HG02884 (cell line): ENCODE data around the gene C12orf76.
A peak's percentile ranks its signal among the peaks of the same experiment; 100 is the strongest.
"Not testable (repeated sequence)": the region's sequence is repeated elsewhere in the genome, so short reads cannot be mapped to it uniquely, and the experiment has no call there.

Experiments
- ATAC-seq: cut with Tn5 transposase; IDR thresholded peaks from one replicate; pipeline ENCODE4 v1.9.1; 2021; ENCODE audit warnings: mild to moderate bottlenecking, moderate library complexity; ENCODE audit not compliant: unreplicated experiment

C12orf76 gene

DNA sequence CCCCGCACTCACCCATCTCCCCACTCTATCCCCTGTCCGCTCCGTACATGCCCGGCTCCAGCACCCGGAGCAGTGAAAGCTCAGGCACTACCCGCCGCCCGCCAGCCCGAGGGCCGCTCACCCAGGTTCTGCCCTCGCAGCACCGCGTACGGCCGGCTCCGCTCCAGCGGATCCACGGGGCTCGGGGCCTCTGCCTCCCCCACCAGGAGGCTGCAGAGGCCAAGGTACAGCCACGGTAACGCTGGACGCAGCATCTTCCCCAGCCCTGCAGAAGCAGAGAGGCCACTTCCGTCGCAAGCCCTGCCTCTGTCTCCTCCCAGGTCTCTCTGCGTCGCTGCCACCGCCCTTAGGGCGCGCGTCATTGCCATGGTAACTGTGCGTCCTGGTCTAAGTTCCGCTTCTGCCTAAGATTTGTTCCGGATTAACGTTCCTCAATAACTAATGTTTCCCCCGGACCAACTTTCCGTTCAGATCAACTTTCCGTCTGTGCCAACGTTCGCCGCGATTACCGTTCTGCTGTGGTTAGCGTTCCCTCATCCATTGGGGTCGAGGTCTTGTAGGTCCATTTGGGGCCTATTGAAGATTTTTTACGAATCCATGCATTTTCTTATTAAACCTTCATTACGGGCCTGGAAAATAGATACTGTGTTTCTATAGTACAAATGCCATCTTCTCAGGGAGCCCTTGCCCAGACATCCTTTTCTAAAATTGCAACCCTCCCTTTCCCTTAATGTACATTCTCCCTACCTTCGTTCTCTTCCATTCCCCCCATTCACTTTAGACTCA is at the start of gene C12orf76:
Gene C12orf76, minus strand, starts transcription at position 281 of the 786 bp plus-strand sequence. Its CDS starts 27 bp downstream, at position 254.
- peak; percentile 97 for ATAC-seq

- ATAC-seq = no peak
Observed at GRCh38 chr12:110093631-110094311, 45.4 kb upstream of the C12orf76 start.

GRCh38 chr12:110091136-110091711 is 42.9 kb upstream of the C12orf76 start:
- ATAC-seq = no peak

- ATAC-seq = no peak
Observed at GRCh38 chr12:110090266-110091135, 42.2 kb upstream of the C12orf76 start.

DNA sequence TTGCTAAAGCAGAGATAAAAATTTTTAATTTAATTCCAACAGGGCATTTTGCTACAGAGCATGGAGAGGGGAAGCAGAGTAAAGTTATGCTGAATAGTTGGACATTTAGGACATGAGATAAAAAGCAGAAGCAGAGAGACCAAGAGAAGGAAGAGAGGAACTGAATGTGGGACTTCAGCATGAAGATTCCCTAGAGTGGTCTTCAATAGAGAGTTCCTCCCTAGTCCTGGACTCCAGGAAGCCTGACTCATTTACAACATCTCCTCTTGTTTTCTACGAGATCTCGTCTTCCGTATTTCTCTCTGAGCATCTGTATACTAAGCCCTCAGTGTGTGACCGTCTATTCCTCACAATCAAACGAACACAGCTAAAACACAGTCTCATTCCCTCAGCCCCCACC is 40.6 kb upstream of the C12orf76 start:
- ATAC-seq = no peak

DNA sequence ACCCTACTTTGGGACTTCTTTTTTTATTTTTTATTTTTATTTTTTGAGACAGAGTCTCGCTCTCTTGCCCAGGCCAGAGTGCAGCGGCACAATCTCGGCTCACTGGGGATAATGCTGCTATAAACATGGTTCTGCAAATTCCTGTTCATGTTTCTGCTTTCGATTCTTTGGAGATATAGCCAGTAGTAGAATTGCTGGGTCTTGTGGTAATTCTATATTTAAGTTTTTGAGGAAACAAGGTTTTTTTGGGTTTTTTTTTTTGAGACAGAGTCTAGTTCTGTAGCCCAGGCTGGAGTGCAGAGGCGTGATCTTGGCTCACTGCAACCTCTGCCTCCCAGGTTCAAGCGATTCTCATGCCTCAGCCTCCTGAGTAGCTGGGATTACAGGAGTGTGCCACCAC is 39.9 kb upstream of the C12orf76 start:
- not testable (repeated sequence) for ATAC-seq

DNA sequence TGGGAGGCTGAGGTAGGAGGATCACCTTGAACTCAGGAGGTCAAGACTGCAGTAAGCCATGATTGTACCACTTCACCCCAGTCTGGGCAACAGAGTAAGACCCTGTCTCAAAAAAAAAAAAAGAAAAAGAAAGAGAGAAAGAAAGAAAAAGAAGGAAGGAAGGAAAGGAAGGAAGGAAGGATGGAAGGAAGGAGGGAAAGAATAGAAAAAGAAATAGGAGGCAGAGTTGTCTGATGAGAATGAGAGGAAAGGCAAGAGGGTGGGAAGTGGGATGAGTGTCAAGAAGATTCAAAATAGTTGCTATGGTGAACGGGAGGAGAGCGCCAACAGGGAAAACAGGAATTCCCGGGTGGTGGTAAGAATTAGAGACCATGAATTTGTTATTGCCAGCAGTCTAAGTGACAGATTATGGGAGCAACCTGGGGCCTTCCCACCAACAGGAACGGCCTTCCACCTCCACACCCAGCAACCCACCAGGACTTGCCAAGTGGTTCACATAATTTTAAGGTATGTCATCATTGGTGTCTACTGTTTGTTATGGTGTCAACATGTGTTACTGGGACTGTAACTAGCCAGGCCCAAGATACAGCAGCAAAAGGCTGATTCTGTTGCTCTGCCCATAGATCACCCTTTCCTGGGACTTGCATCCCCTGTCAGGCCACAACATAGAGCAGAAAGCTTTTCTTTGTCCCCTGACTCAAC is 36.1 kb upstream of the C12orf76 start:
- no peak for ATAC-seq

GRCh38 chr12:110080410-110080809 is 32.1 kb upstream of the C12orf76 start:
- no peak for ATAC-seq

DNA sequence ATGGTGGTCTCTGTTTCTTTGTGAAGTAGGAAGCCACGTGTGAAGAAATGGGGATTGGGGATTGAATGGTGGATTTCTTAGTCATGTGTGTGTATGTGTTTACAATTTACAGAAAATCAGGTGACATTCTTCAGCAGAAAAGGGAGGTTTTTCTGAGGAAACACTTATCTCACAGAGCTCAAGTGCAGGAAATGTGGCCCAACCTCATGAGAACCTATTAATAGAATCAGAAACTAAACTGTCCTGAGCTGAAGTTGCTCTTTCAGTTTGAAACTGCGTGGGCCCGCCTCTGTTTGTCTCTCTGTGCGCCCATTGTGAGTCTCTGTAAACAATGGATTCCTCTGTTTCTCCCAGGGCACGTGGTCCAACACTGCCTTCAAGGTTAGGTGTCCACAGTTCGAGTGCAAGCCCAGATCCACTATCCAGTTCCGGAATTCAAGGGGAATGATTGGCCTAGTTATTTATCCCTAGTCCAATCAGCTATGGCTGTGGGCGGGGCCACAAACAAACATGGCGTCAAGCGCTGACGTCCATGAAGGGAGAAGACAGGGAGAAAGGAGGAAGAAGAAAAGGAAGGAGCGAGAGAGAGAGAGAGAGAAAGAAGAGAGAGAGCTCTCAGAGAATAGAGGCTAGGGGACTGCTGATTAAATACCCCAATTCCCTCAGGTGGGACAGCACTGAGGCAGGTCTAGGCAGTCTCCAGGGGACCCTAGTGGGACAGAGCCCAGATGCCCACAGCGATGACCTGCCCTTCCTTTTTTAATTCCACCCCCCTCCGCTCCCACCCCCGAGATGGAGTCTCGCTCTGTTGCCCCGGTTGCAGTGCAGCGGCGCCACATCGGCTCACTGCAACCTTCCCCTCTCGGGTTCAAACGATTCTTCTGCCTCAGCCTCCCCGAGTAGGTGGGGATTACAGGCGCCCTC is 31.4 kb upstream of the C12orf76 start:
- ATAC-seq = peak; percentile 88

DNA sequence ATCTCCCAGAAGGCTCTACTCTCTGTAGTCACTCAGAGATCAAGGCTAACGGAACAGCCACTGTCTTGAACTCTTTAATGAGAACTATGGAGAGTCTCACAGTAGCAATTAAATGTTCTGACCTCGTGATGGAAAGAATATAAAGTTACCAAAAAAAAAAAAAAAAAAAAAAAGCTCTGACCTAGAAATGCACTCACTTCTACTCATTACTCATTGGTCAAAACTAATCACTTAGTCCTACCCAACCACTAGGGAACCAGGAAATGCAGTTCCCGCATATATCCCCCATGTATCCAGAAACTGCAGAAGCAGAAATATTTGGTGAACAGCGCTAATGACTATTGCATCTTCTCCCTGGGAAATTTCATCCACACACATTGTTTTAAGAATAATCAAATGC is 29.5 kb upstream of the C12orf76 start:
- no peak for ATAC-seq

DNA sequence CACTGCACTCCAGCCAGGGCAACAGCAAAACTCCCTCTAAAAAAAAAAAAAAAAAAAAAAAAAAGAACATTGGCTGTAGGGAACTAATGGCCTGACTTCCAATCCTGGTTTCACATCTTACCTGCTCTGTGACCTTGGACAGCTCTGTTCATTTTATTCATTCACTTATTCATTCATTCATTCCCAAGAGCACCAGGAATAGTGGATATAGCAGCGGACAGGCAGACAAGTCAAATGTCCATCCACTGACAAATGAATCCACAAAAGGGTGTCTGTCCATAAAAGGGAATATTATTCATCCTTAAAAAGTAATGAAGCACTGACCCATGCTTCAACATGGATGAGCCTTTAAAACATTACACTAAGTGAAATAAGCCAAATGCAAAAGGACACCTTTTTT is 27.6 kb upstream of the C12orf76 start:
- no peak for ATAC-seq

DNA sequence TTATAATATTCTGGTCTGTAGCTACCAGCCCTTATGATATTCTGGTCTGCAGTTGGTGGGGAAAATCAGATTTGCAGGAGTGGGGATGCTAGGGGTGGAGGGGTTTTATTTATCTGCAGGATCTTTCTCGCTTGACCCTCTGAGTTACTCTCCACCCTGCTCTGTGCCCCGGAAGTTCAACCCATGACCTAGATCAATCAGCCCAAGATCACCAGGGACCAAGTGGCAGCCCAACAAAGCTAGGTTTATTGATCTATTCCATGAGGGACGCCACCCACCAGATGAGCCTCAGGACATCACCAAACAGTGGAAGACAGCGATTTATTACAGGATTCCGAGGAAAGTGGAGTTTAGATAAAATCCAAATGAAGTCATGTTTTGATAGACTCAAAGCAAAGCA is 25.8 kb upstream of the C12orf76 start:
- ATAC-seq = no peak

- ATAC-seq = no peak
Observed at GRCh38 chr12:110073049-110073831, 24.9 kb upstream of the C12orf76 start.

DNA sequence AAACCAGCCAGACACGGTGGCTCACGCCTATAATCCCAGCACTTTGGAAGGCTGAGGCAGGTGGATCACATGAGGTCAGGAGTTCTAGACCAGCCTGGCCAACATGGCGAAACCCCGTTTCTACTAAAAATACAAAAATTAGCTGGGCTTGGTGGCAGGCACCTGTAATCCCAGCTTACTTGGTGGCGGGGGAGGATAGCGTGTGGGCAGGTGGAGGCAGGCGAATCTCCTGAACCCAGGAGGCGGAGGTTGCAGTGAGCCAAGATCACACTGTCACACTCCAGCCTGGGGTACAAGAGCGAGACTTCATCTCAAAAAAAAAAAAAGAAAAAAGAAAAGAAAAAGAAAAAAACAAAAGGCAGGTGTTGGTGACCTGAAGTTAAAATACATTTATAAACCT is 24.3 kb upstream of the C12orf76 start:
- ATAC-seq = not testable (repeated sequence)

GRCh38 chr12:110071967-110072366 is 23.6 kb upstream of the C12orf76 start:
- ATAC-seq = no peak

DNA sequence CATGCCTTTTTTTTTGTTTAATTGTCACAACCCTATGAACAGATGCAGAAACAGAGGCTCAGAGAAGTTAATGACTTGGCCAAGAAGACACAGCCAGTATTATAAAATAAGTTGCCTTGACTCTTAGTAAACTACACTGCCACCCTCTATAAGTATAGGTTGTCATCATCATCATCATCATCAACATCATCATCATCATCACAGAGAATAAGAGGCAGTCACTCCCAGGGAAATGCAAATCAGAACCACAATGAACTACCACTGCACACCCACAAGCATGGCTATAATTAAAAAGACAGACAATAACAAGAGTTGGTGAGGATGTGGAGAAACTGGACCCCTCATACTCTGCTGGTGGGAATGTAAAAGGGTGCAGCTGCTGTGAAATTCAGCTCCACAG is 23.2 kb upstream of the C12orf76 start:
- no peak for ATAC-seq

GRCh38 chr12:110068654-110069053 is 20.3 kb upstream of the C12orf76 start:
- ATAC-seq = no peak

DNA sequence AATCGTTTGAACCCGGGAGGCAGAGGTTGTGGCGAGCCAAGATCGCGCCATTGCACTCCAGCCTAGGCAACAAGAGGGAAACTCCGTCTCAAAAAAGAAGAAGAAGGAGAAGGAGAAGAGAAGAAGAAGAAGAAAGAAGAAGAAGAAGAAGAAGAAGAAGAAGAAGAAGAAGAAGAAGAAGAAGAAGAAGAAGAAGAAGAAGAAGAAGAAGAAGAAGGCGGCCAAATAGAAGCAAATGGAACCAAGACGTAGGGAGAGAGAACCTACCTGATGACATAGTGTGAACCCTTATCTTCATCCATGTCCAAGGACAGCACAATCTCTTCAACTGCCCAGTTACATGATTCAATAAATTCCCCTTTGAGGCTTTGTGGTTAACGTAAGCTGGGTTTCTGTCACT is 19.8 kb upstream of the C12orf76 start:
- ATAC-seq = not testable (repeated sequence)

DNA sequence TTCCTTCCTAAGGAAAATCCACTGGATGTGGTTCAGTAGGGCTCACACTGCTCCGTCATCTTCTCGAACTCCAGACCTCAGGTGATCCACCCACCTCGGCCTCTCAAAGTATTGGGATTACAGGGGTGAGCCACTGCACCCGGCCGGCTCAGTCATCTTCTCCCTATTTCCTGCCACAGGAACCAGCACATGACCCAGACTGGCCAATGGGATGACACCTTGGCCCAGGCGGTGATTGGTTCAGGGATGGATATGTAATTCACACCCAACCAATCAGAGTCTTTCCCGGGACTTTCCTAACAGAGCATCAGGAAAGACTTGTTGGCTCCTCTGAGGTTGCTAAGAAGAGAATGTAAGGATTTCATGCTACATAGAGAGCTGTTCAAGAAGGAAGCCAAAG is 19.2 kb upstream of the C12orf76 start:
- ATAC-seq = no peak
